Large intestine (tissue), 3 donors: Measurements from ENCODE around the gene HOXC11. TPM values are rescaled to one million over a fixed set of nuclear protein-coding genes. Genes with fewer than 3 reads are reported as not detected.

Experiments used
- DNase-seq, 2 donors: peaks; one replicate each; pipeline versions ENCODE4 v3.0.0 to v3.0.0-alpha.2; 2013
- H3K27ac ChIP-seq: one replicate; pipeline ENCODE4 v1.5.1; 2013; ENCODE audit warnings: low read length
- H3K27me3 ChIP-seq: 2 replicates; pipeline ENCODE4 v1.6.1; 2013; ENCODE audit warnings: low read length; ENCODE audit not compliant: control insufficient read depth, insufficient read depth
- H3K36me3 ChIP-seq: 2 replicates; pipeline ENCODE4 v1.6.1; 2013; ENCODE audit warnings: low read length; ENCODE audit not compliant: control insufficient read depth, insufficient read depth
- H3K4me1 ChIP-seq: one replicate; pipeline ENCODE4 v1.6.1; 2013; ENCODE audit warnings: low read length; ENCODE audit not compliant: control insufficient read depth, insufficient read depth
- H3K4me3 ChIP-seq: one replicate; pipeline ENCODE4 v1.5.1; 2013; ENCODE audit warnings: low read length
- H3K9me3 ChIP-seq: one replicate; pipeline ENCODE4 v1.6.1; 2013; ENCODE audit warnings: mild to moderate bottlenecking, low read depth, low read length, moderate library complexity; ENCODE audit not compliant: control insufficient read depth
- WGBS: methylation state at CpG from one replicate; pipeline ENCODE4 v1.1.5; 2013; ENCODE audit warnings: low lambda C conversion rate; ENCODE audit not compliant: insufficient coverage; 5-methylcytosine and 5-hydroxymethylcytosine counted together
- polyA plus RNA-seq: library from polyadenylated mRNA; unstranded; fragments of 120-200 nt; gene quantifications from one replicate; pipeline ENCODE4 v1.2.1, GENCODE V29; 2013

Gene HOXC11
- polyA plus RNA-seq, 1 donor = 0.18 TPM

GRCh38 chr12:54009171-54010052, 36.5 kb downstream of the HOXC11 start:
- H3K27ac ChIP-seq = peak overlapping the region; percentile 48
- H3K4me1 ChIP-seq = peaks cover 56% of the 10 kb centered on the region
- peaks cover 88% of the 10 kb centered on the region for H3K27me3 ChIP-seq
- no peaks in the 10 kb centered on the region for H3K36me3 ChIP-seq
- H3K9me3 ChIP-seq = peaks cover 10% of the 10 kb centered on the region
- no CpG with 5 or more reads among the region's 51 CpGs for WGBS
- peak overlapping the region; percentile 55 for H3K4me3 ChIP-seq
- peak in 1 of 2 donors; percentile 49 for DNase-seq

- Histone ChIP-seq H3K27me3 (peaks cover 88% of the 10 kb centered on the region), H3K4me1 (peaks cover 57% of the 10 kb centered on the region), H3K36me3 (no peaks in the 10 kb centered on the region), H3K4me3 (peak overlapping the region; percentile 55), H3K27ac (peak overlapping the region; percentile 48), H3K9me3 (peaks cover 9% of the 10 kb centered on the region)
- DNase-seq = no peak
- 20% methylated on average over 1 of the region's 10 CpGs for whole genome bisulfite sequencing
Observed at GRCh38 chr12:54010053-54010971, 37.4 kb downstream of the HOXC11 start.

GRCh38 chr12:54010972-54011664, 38.2 kb downstream of the HOXC11 start:
- DNase-seq = peak in 1 of 2 donors; percentile 41
- peaks cover 9% of the 10 kb centered on the region for H3K9me3 ChIP-seq
- H3K27me3 ChIP-seq = peaks cover 88% of the 10 kb centered on the region
- H3K4me3 ChIP-seq = peak overlapping the region; percentile 14
- no peaks in the 10 kb centered on the region for H3K36me3 ChIP-seq
- peak overlapping the region; percentile 48 for H3K27ac ChIP-seq
- peaks cover 53% of the 10 kb centered on the region for H3K4me1 ChIP-seq
- WGBS = 12% methylated on average over 5 of the region's 17 CpGs

- H3K9me3 ChIP-seq = peaks cover 9% of the 10 kb centered on the region
- H3K27me3 ChIP-seq = peaks cover 83% of the 10 kb centered on the region
- peaks cover 48% of the 10 kb centered on the region for H3K4me1 ChIP-seq
- DNase-seq = no peak
- no peak overlapping the region for H3K4me3 ChIP-seq
- H3K27ac ChIP-seq = no peak overlapping the region
- 63% methylated on average over 4 of the region's 14 CpGs for WGBS
- H3K36me3 ChIP-seq = no peaks in the 10 kb centered on the region
Observed at GRCh38 chr12:54011665-54012532, 39.0 kb downstream of the HOXC11 start.

- peaks cover 9% of the 10 kb centered on the region for H3K9me3 ChIP-seq
- DNase-seq = no peak
- no peaks in the 10 kb centered on the region for H3K36me3 ChIP-seq
- peaks cover 74% of the 10 kb centered on the region for H3K27me3 ChIP-seq
- H3K4me3 ChIP-seq = no peak overlapping the region
- WGBS = 60% methylated on average over 1 of the region's 6 CpGs
- H3K27ac ChIP-seq = peak overlapping the region; percentile 8
- H3K4me1 ChIP-seq = peaks cover 39% of the 10 kb centered on the region
Observed at GRCh38 chr12:54012631-54013409, 39.9 kb downstream of the HOXC11 start.

GRCh38 chr12:54014377-54015017, 41.6 kb downstream of the HOXC11 start:
- no peaks in the 10 kb centered on the region for H3K36me3 ChIP-seq
- peaks cover 40% of the 10 kb centered on the region for H3K4me1 ChIP-seq
- WGBS = no CpG with 5 or more reads among the region's 36 CpGs
- no peak for DNase-seq
- H3K27ac ChIP-seq = peak overlapping the region; percentile 49
- peaks cover 63% of the 10 kb centered on the region for H3K27me3 ChIP-seq
- peaks cover 6% of the 10 kb centered on the region for H3K9me3 ChIP-seq
- H3K4me3 ChIP-seq = no peak overlapping the region

- Histone ChIP-seq H3K4me3 (no peak overlapping the region), H3K9me3 (peaks cover 3% of the 10 kb centered on the region), H3K27me3 (peaks cover 62% of the 10 kb centered on the region), H3K4me1 (peaks cover 39% of the 10 kb centered on the region), H3K27ac (no peak overlapping the region), H3K36me3 (no peaks in the 10 kb centered on the region)
- DNase-seq = no peak
- no CpG with 5 or more reads among the region's 23 CpGs for WGBS
Observed at GRCh38 chr12:54015018-54015931, 42.3 kb downstream of the HOXC11 start.

- Histone ChIP-seq H3K9me3 (peaks cover 3% of the 10 kb centered on the region), H3K4me3 (peak overlapping the region; percentile 35), H3K36me3 (no peaks in the 10 kb centered on the region), H3K27me3 (peaks cover 54% of the 10 kb centered on the region), H3K27ac (peak overlapping the region; percentile 95), H3K4me1 (peaks cover 32% of the 10 kb centered on the region)
- DNase-seq = no peak
- no CpG with 5 or more reads among the region's 3 CpGs for WGBS
Observed at GRCh38 chr12:54016051-54016450, 43.1 kb downstream of the HOXC11 start.
